ENCODE data around the gene MYO18A. TPM values are rescaled to one million over a fixed set of nuclear protein-coding genes. Genes with fewer than 3 reads are reported as not detected.
"Not testable (repeated sequence)": the region's sequence is repeated elsewhere in the genome, so short reads cannot be mapped to it uniquely, and the experiment has no call there.

The MYO18A gene
- total and polyA plus RNA-seq, 5 experiments from 2014 or later = 4.6 to 69.3 (median 12.6) TPM

- POLR2A ChIA-PET = no interaction called here
- H3K9me3 Mint-ChIP-seq = no peaks in the 10 kb centered on the region
- no peak for ATAC-seq
Observed at GRCh38 chr17:29209073-29209472, 28.9 kb upstream of the MYO18A start.

GRCh38 chr17:29207975-29208374 is 27.8 kb upstream of the MYO18A start:
- Mint-ChIP-seq H3K4me3 (no peak overlapping the region), H3K4me1 (no peaks in the 10 kb centered on the region), H3K27me3 (peaks cover 2 to 9% (median 5%) of the 10 kb centered on the region in 5 donors), H3K9me3 (no peaks in the 10 kb centered on the region), H3K27ac (no peak overlapping the region), H3K36me3 (no peaks in the 10 kb centered on the region)
- ATAC-seq (no peak), DNase-seq (no peak)
- POLR2A ChIA-PET = no interaction called here

More at GRCh38 chr17:29209073-29209472, 28.9 kb upstream of the MYO18A start:
- Mint-ChIP-seq H3K36me3 (no peaks in the 10 kb centered on the region), H3K4me1 (no peaks in the 10 kb centered on the region), H3K27ac (no peak overlapping the region), H3K4me3 (no peak overlapping the region), H3K27me3 (peaks cover 2 to 9% (median 4%) of the 10 kb centered on the region in 5 donors)
- no peak for DNase-seq

- ATAC-seq (no peak), DNase-seq (no peak)
- Mint-ChIP-seq H3K4me3 (no peak overlapping the region), H3K9me3 (no peaks in the 10 kb centered on the region), H3K4me1 (no peaks in the 10 kb centered on the region), H3K27ac (peak overlapping the region in 1 of 10 donors; percentile 21), H3K36me3 (no peaks in the 10 kb centered on the region), H3K27me3 (peaks cover 2 to 10% (median 5%) of the 10 kb centered on the region in 5 donors)
- POLR2A ChIA-PET = no interaction called here
Observed at GRCh38 chr17:29205047-29205446, 24.8 kb upstream of the MYO18A start.

GRCh38 chr17:29204068-29204804 is 24.0 kb upstream of the MYO18A start:
- H3K9me3 Mint-ChIP-seq, ATAC-seq, POLR2A ChIA-PET, H3K4me3 Mint-ChIP-seq, H3K4me1 Mint-ChIP-seq, H3K27me3 Mint-ChIP-seq, DNase-seq, H3K36me3 Mint-ChIP-seq: not testable (repeated sequence)
- H3K27ac Mint-ChIP-seq = peak overlapping the region in 1 of 10 donors; percentile 40

GRCh38 chr17:29197516-29198272 is 17.5 kb upstream of the MYO18A start:
- Mint-ChIP-seq H3K4me1 (peaks cover 0 to 13% (median 6%) of the 10 kb centered on the region in 4 donors), H3K27ac (no peak overlapping the region), H3K27me3 (peaks cover 2 to 5% (median 4%) of the 10 kb centered on the region in 5 donors), H3K4me3 (no peak overlapping the region), H3K36me3 (no peaks in the 10 kb centered on the region), H3K9me3 (no peaks in the 10 kb centered on the region)
- POLR2A ChIA-PET = no interaction called here
- no peak for ATAC-seq
- no peak for DNase-seq

- DNase-seq (no peak), ATAC-seq (no peak)
- no peaks in the 10 kb centered on the region for H3K9me3 Mint-ChIP-seq
- H3K4me3 Mint-ChIP-seq = no peak overlapping the region
- peaks cover 2 to 9% (median 6%) of the 10 kb centered on the region in 5 donors for H3K27me3 Mint-ChIP-seq
- H3K4me1 Mint-ChIP-seq = peaks cover 0 to 13% (median 6%) of the 10 kb centered on the region in 4 donors
- POLR2A ChIA-PET = no interaction called here
- H3K27ac Mint-ChIP-seq = peak overlapping the region in 1 of 10 donors; percentile 76
- H3K36me3 Mint-ChIP-seq = no peaks in the 10 kb centered on the region
Observed at GRCh38 chr17:29196769-29197515, 16.7 kb upstream of the MYO18A start.

- Mint-ChIP-seq H3K27ac (peak overlapping the region in 1 of 10 donors; percentile 45), H3K4me3 (no peak overlapping the region), H3K36me3 (no peaks in the 10 kb centered on the region), H3K4me1 (peaks cover 0 to 13% (median 6%) of the 10 kb centered on the region in 4 donors), H3K27me3 (peaks cover 3 to 18% (median 8%) of the 10 kb centered on the region in 5 donors), H3K9me3 (no peaks in the 10 kb centered on the region)
- DNase-seq = no peak
- no peak for ATAC-seq
- POLR2A ChIA-PET = no interaction called here
Observed at GRCh38 chr17:29195465-29196081, 15.4 kb upstream of the MYO18A start.

- peaks cover 3 to 18% (median 8%) of the 10 kb centered on the region in 5 donors for H3K27me3 Mint-ChIP-seq
- no peaks in the 10 kb centered on the region for H3K36me3 Mint-ChIP-seq
- no peak overlapping the region for H3K27ac Mint-ChIP-seq
- ATAC-seq (no peak), DNase-seq (no peak)
- POLR2A ChIA-PET = no interaction called here
- no peaks in the 10 kb centered on the region for H3K9me3 Mint-ChIP-seq
- H3K4me3 Mint-ChIP-seq = no peak overlapping the region
- peaks cover 0 to 13% (median 6%) of the 10 kb centered on the region in 4 donors for H3K4me1 Mint-ChIP-seq
Observed at GRCh38 chr17:29194669-29195068, 14.5 kb upstream of the MYO18A start.

- Mint-ChIP-seq H3K36me3 (no peaks in the 10 kb centered on the region), H3K4me3 (no peak overlapping the region), H3K9me3 (no peaks in the 10 kb centered on the region), H3K27ac (no peak overlapping the region), H3K4me1 (peaks cover 0 to 13% (median 6%) of the 10 kb centered on the region in 4 donors), H3K27me3 (peaks cover 6 to 18% (median 8%) of the 10 kb centered on the region in 5 donors)
- ATAC-seq (no peak), DNase-seq (no peak)
- POLR2A ChIA-PET = interaction anchor here (0.5 kb wide), 1 partner anchor 263 kb away, joined by 3 read pairs; no protein-coding TSS in a partner anchor
Observed at GRCh38 chr17:29193146-29193545, 12.9 kb upstream of the MYO18A start.

- Mint-ChIP-seq H3K4me1 (peaks cover 0 to 7% (median 6%) of the 10 kb centered on the region in 4 donors), H3K27me3 (peaks cover 6 to 18% (median 8%) of the 10 kb centered on the region in 5 donors), H3K4me3 (no peak overlapping the region), H3K27ac (no peak overlapping the region), H3K36me3 (no peaks in the 10 kb centered on the region), H3K9me3 (no peaks in the 10 kb centered on the region)
- POLR2A ChIA-PET = no interaction called here
- ATAC-seq (no peak), DNase-seq (no peak)
Observed at GRCh38 chr17:29190592-29191207, 10.5 kb upstream of the MYO18A start.

GRCh38 chr17:29190039-29190438 is 9.8 kb upstream of the MYO18A start:
- Mint-ChIP-seq H3K27ac (no peak overlapping the region), H3K4me1 (peaks cover 0 to under 1% (median under 1%) of the 10 kb centered on the region in 4 donors), H3K36me3 (no peaks in the 10 kb centered on the region), H3K4me3 (no peak overlapping the region), H3K9me3 (no peaks in the 10 kb centered on the region), H3K27me3 (peaks cover 6 to 18% (median 8%) of the 10 kb centered on the region in 5 donors)
- DNase-seq = no peak
- POLR2A ChIA-PET = no interaction called here
- no peak for ATAC-seq

GRCh38 chr17:29189355-29189754 is 9.2 kb upstream of the MYO18A start:
- Mint-ChIP-seq H3K9me3 (no peaks in the 10 kb centered on the region), H3K27ac (no peak overlapping the region), H3K36me3 (no peaks in the 10 kb centered on the region), H3K27me3 (peaks cover 6 to 18% (median 8%) of the 10 kb centered on the region in 5 donors), H3K4me3 (no peak overlapping the region), H3K4me1 (no peaks in the 10 kb centered on the region)
- POLR2A ChIA-PET = no interaction called here
- DNase-seq = no peak
- ATAC-seq = no peak

Data from naive thymus-derived CD8-positive, alpha-beta T cell (primary cell).